ENCODE results near the gene ASGR1.
A peak's percentile ranks its signal among the peaks of the same experiment; 100 is the strongest.

The ASGR1 gene

DNA sequence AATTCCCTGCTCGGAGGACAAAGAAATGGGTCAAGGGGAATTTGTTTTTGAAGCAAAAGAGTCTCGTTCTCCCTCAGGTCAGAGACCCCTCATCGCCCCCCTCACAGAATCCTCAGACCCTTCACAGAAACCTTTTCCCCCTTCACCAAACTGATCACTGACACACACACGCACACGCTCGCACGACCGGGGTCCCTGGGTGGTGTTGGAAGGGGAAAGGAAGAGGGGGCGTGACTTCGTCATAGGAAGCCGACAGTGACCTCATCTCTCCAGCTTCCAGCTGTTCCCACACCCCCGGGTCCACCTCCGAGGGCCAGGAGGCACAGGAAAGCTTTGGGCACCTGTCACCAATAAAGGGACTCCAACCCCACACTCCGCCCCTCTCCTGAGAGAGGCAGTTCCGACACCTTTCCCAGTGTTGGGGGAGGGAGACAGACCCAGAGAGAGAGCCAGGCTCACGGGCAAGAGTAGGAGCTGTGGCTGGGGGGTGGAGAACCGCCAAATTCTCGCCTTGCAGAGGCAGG is 1.2 kb downstream of the ASGR1 start:
- TF ChIP-seq, protein P1, sequence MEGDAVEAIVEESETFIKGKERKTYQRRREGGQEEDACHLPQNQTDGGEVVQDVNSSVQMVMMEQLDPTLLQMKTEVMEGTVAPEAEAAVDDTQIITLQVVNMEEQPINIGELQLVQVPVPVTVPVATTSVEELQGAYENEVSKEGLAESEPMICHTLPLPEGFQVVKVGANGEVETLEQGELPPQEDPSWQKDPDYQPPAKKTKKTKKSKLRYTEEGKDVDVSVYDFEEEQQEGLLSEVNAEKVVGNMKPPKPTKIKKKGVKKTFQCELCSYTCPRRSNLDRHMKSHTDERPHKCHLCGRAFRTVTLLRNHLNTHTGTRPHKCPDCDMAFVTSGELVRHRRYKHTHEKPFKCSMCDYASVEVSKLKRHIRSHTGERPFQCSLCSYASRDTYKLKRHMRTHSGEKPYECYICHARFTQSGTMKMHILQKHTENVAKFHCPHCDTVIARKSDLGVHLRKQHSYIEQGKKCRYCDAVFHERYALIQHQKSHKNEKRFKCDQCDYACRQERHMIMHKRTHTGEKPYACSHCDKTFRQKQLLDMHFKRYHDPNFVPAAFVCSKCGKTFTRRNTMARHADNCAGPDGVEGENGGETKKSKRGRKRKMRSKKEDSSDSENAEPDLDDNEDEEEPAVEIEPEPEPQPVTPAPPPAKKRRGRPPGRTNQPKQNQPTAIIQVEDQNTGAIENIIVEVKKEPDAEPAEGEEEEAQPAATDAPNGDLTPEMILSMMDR (IDR thresholded peaks at IDR 0.05; ENCODE audit: low read depth, low read length) = 0 out of 2 replicates have a peak, but pooled peaks have one; percentile 3
- Histone ChIP-seq H3K4me3 (ENCODE audit: low read depth, low read length) (peak overlapping the region; percentile 57), H3K9me3 (ENCODE audit: severe bottlenecking) (no peaks in the 10 kb centered on the region), H3K27ac (peak overlapping the region; percentile 78), H3K36me3 (peaks cover 4% of the 10 kb centered on the region), H3K27me3 (ENCODE audit: insufficient read depth, low read depth, severe bottlenecking) (no peaks in the 10 kb centered on the region)
- DNase-seq = peak; percentile 65

DNA sequence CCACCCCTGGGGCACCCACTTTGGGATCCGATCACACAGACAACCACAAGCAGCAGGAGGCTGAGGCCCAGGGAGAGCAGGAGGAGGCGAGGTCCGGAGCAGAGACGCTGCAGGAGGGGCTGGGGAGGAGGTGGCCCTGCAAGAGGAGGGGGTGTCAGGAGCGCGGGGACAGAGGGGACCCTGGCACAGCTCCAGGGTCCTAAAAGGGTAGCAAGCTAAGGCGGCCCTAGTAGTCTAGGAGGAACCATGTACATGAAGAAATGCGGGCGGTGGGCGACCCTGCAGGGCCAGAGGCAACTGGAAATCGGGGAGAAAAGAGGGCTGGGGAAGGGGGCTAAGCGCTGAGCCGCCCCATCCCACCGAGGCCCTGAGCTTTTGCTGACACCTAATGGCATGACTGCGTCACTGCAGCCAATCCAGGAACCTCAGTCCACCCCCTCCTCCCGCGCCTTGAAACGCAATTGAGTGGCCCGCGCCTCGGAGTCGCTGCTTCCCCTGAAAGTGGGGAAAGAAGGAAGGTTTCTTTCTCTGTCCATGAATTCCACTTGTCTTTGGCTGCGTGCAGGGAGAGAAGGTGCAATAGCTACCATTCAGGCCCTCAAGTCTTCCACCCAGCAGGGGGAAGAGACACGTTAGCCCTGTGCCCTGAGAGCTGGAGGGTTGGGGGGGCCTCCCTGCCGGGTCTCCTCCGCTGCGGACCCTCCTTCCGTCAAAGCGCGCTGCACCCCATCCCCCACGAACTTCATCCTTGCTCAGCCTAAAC is 1.8 kb downstream of the ASGR1 start:
- H3K4me3 ChIP-seq (ENCODE audit: low read depth, low read length) = peak overlapping the region; percentile 57
- no peaks in the 10 kb centered on the region for H3K27me3 ChIP-seq (ENCODE audit: insufficient read depth, low read depth, severe bottlenecking)

DNA sequence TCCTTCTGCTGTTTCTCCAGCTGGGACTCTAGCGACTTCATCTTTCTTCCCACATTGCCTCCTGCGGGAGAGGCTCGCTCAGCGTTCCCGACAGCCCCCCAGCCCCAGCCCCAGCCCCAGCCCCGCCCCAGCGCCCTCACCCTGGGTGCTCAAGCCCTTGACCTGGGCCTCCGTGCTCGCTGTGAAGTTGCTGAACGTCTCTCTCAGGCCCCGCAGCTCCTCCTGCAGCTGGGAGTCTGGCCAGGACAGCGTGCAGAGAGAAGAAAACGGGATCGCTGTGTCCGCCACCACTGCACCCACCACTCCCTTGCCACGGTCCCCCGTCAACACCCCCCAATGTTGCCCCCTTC is 2.4 kb downstream of the ASGR1 start:
- H3K36me3 ChIP-seq = peaks cover 3% of the 10 kb centered on the region
- H3K4me3 ChIP-seq (ENCODE audit: low read depth, low read length) = peak overlapping the region; percentile 57
- TF ChIP-seq, protein P1 (IDR thresholded peaks at IDR 0.05; ENCODE audit: low read depth, low read length) = no peak
- no peak for DNase-seq
- no peaks in the 10 kb centered on the region for H3K27me3 ChIP-seq (ENCODE audit: insufficient read depth, low read depth, severe bottlenecking)
- no peak overlapping the region for H3K27ac ChIP-seq
- no peaks in the 10 kb centered on the region for H3K9me3 ChIP-seq (ENCODE audit: severe bottlenecking)

More for the DNA sequence above, 1.8 kb downstream of the ASGR1 start:
- peak; percentile 82 for DNase-seq
- TF ChIP-seq, protein P1 (IDR thresholded peaks at IDR 0.05; ENCODE audit: low read depth, low read length) = peak; percentile 93
- Histone ChIP-seq H3K36me3 (peaks cover 4% of the 10 kb centered on the region), H3K27ac (peak overlapping the region; percentile 78), H3K9me3 (ENCODE audit: severe bottlenecking) (no peaks in the 10 kb centered on the region)

DNA sequence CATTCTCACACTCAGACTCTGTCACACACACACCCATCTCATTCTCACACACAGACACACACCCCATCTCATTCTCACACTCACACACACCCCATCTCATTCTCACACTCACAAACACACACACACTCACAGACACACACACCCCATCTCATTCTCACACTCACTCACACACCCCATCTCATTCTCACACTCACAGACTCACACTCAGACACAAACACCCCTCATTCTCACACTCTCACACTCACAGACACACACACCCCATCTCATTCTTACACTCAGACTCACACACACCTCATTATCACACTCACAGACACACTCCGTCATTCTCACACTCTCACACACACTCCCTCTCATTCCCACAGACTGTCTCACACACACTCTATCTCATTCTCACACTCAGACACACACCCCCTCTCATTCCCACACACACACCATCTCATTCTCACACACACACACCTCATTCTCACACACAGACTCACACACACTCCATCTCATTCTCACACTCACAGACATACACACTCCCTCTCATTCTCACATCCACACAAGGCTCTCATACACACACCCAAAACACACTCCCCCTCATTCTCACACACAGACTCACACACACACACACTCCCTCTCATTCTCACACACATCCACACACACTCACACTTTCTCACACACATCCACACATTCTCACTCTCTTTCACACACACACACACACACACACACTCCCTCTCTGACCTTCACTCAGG is 2.9 kb downstream of the ASGR1 start:
- no peak for DNase-seq
- H3K9me3 ChIP-seq (ENCODE audit: severe bottlenecking) = no peaks in the 10 kb centered on the region
- no peak overlapping the region for H3K27ac ChIP-seq
- TF ChIP-seq, protein P1 (IDR thresholded peaks at IDR 0.05; ENCODE audit: low read depth, low read length) = no peak
- peaks cover 3% of the 10 kb centered on the region for H3K36me3 ChIP-seq
- H3K27me3 ChIP-seq (ENCODE audit: insufficient read depth, low read depth, severe bottlenecking) = no peaks in the 10 kb centered on the region
- no peak overlapping the region for H3K4me3 ChIP-seq (ENCODE audit: low read depth, low read length)

DNA sequence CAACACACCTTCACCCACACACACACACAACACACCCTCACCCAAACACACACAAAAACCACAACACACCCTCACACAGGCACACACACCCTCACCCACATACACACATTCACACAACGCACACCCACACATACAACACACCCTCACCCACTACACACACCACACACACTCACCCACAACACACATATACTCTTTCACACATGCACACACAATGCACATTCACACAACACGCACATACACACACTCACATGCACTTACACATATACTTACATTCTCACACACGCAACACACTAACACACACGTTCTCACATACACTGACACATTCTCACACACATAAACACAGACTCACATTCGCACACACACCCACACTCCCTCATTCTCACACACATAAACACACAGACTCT is 3.8 kb downstream of the ASGR1 start:
- Histone ChIP-seq H3K27me3 (ENCODE audit: insufficient read depth, low read depth, severe bottlenecking) (no peaks in the 10 kb centered on the region), H3K9me3 (ENCODE audit: severe bottlenecking) (no peaks in the 10 kb centered on the region), H3K4me3 (ENCODE audit: low read depth, low read length) (no peak overlapping the region), H3K27ac (no peak overlapping the region), H3K36me3 (peaks cover 3% of the 10 kb centered on the region)
- TF ChIP-seq, protein P1 (IDR thresholded peaks at IDR 0.05; ENCODE audit: low read depth, low read length) = no peak
- no peak for DNase-seq

All from WERI-Rb-1 (cell line).